ENCODE measurements around the gene CCDC142. TPM values are rescaled to one million over a fixed set of nuclear protein-coding genes. Genes with fewer than 3 reads are reported as not detected.
"Not testable (repeated sequence)": the region's sequence is repeated elsewhere in the genome, so short reads cannot be mapped to it uniquely, and the experiment has no call there.

The CCDC142 gene
- polyA plus RNA-seq, 1 donor: 21.3 TPM

- Histone ChIP-seq H3K27me3 (ENCODE audit: control insufficient read depth, insufficient read depth, low read length) (peaks cover 52% of the 10 kb centered on the region), H3K36me3 (ENCODE audit: control insufficient read depth, insufficient read depth, low read length) (peaks cover 19% of the 10 kb centered on the region), H3K9me3 (ENCODE audit: control insufficient read depth, low read depth, low read length) (peaks cover 7% of the 10 kb centered on the region), H3K4me1 (ENCODE audit: control insufficient read depth, insufficient read depth, low read length) (peaks cover 37% of the 10 kb centered on the region), H3K4me3 (ENCODE audit: low read length) (peak overlapping the region; percentile 74), H3K27ac (ENCODE audit: low read length) (peak overlapping the region; percentile 97)
- peak in 1 of 2 donors; percentile 72 for DNase-seq
- no CpG with 5 or more reads among the region's 61 CpGs for WGBS (ENCODE audit: insufficient coverage, low lambda C conversion rate)
These were observed 15.1 kb upstream of the CCDC142 start for GRCh38 chr2:74497777-74498499.

GRCh38 chr2:74496997-74497776 lies 14.4 kb upstream of the CCDC142 start:
- Histone ChIP-seq H3K36me3 (ENCODE audit: control insufficient read depth, insufficient read depth, low read length) (peaks cover 27% of the 10 kb centered on the region), H3K9me3 (ENCODE audit: control insufficient read depth, low read depth, low read length) (peaks cover 6% of the 10 kb centered on the region), H3K4me1 (ENCODE audit: control insufficient read depth, insufficient read depth, low read length) (peaks cover 45% of the 10 kb centered on the region), H3K27me3 (ENCODE audit: control insufficient read depth, insufficient read depth, low read length) (peaks cover 44% of the 10 kb centered on the region), H3K27ac (ENCODE audit: low read length) (peak overlapping the region; percentile 97), H3K4me3 (ENCODE audit: low read length) (peak overlapping the region; percentile 74)
- no CpG with 5 or more reads among the region's 19 CpGs for WGBS (ENCODE audit: insufficient coverage, low lambda C conversion rate)
- peak in 1 of 2 donors; percentile 73 for DNase-seq

GRCh38 chr2:74495440-74495839 lies 12.6 kb upstream of the CCDC142 start:
- Histone ChIP-seq H3K4me1 (ENCODE audit: control insufficient read depth, insufficient read depth, low read length) (peaks cover 58% of the 10 kb centered on the region), H3K4me3 (ENCODE audit: low read length) (no peak overlapping the region), H3K27ac (ENCODE audit: low read length) (no peak overlapping the region), H3K27me3 (ENCODE audit: control insufficient read depth, insufficient read depth, low read length) (peaks cover 33% of the 10 kb centered on the region), H3K9me3 (ENCODE audit: control insufficient read depth, low read depth, low read length) (peaks cover 6% of the 10 kb centered on the region), H3K36me3 (ENCODE audit: control insufficient read depth, insufficient read depth, low read length) (peaks cover 43% of the 10 kb centered on the region)
- no CpG with 5 or more reads among the region's 1 CpG for WGBS (ENCODE audit: insufficient coverage, low lambda C conversion rate)
- no peak for DNase-seq

- Histone ChIP-seq H3K27ac (ENCODE audit: low read length) (no peak overlapping the region), H3K4me1 (ENCODE audit: control insufficient read depth, insufficient read depth, low read length) (peaks cover 73% of the 10 kb centered on the region), H3K4me3 (ENCODE audit: low read length) (no peak overlapping the region), H3K36me3 (ENCODE audit: control insufficient read depth, insufficient read depth, low read length) (peaks cover 49% of the 10 kb centered on the region), H3K9me3 (ENCODE audit: control insufficient read depth, low read depth, low read length) (peaks cover 4% of the 10 kb centered on the region), H3K27me3 (ENCODE audit: control insufficient read depth, insufficient read depth, low read length) (peaks cover 14% of the 10 kb centered on the region)
- DNase-seq: no peak
- no CpG with 5 or more reads among the region's 3 CpGs for WGBS (ENCODE audit: insufficient coverage, low lambda C conversion rate)
These were observed 10.7 kb upstream of the CCDC142 start for GRCh38 chr2:74493546-74493945.

- no peaks in the 10 kb centered on the region for H3K27me3 ChIP-seq (ENCODE audit: control insufficient read depth, insufficient read depth, low read length)
- no peak overlapping the region for H3K4me3 ChIP-seq (ENCODE audit: low read length)
- peaks cover 55% of the 10 kb centered on the region for H3K36me3 ChIP-seq (ENCODE audit: control insufficient read depth, insufficient read depth, low read length)
- no peaks in the 10 kb centered on the region for H3K9me3 ChIP-seq (ENCODE audit: control insufficient read depth, low read depth, low read length)
- H3K4me1 ChIP-seq (ENCODE audit: control insufficient read depth, insufficient read depth, low read length): peaks cover 68% of the 10 kb centered on the region
- DNase-seq: peak in 1 of 2 donors; percentile 81
- WGBS (ENCODE audit: insufficient coverage, low lambda C conversion rate): no CpG with 5 or more reads among the region's 12 CpGs
- peak overlapping the region; percentile 88 for H3K27ac ChIP-seq (ENCODE audit: low read length)
These were observed 9.1 kb upstream of the CCDC142 start for GRCh38 chr2:74491648-74492544.

- no peaks in the 10 kb centered on the region for H3K27me3 ChIP-seq (ENCODE audit: control insufficient read depth, insufficient read depth, low read length)
- peaks cover 55% of the 10 kb centered on the region for H3K4me1 ChIP-seq (ENCODE audit: control insufficient read depth, insufficient read depth, low read length)
- H3K36me3 ChIP-seq (ENCODE audit: control insufficient read depth, insufficient read depth, low read length): peaks cover 61% of the 10 kb centered on the region
- no CpG with 5 or more reads among the region's 9 CpGs for WGBS (ENCODE audit: insufficient coverage, low lambda C conversion rate)
- H3K4me3 ChIP-seq (ENCODE audit: low read length): no peak overlapping the region
- DNase-seq: no peak
- peak overlapping the region; percentile 88 for H3K27ac ChIP-seq (ENCODE audit: low read length)
- H3K9me3 ChIP-seq (ENCODE audit: control insufficient read depth, low read depth, low read length): no peaks in the 10 kb centered on the region
These were observed 7.1 kb upstream of the CCDC142 start for GRCh38 chr2:74489906-74490305.

GRCh38 chr2:74488643-74489481 lies 6.1 kb upstream of the CCDC142 start:
- Histone ChIP-seq H3K27me3 (ENCODE audit: control insufficient read depth, insufficient read depth, low read length) (no peaks in the 10 kb centered on the region), H3K36me3 (ENCODE audit: control insufficient read depth, insufficient read depth, low read length) (peaks cover 56% of the 10 kb centered on the region), H3K27ac (ENCODE audit: low read length) (peak overlapping the region; percentile 88), H3K9me3 (ENCODE audit: control insufficient read depth, low read depth, low read length) (no peaks in the 10 kb centered on the region), H3K4me1 (ENCODE audit: control insufficient read depth, insufficient read depth, low read length) (peaks cover 55% of the 10 kb centered on the region), H3K4me3 (ENCODE audit: low read length) (no peak overlapping the region)
- DNase-seq: peak; percentile 91 to 97
- WGBS (ENCODE audit: insufficient coverage, low lambda C conversion rate): no CpG with 5 or more reads among the region's 9 CpGs

- DNase-seq: no peak
- Histone ChIP-seq H3K9me3 (ENCODE audit: control insufficient read depth, low read depth, low read length) (no peaks in the 10 kb centered on the region), H3K4me3 (ENCODE audit: low read length) (no peak overlapping the region), H3K36me3 (ENCODE audit: control insufficient read depth, insufficient read depth, low read length) (peaks cover 30% of the 10 kb centered on the region), H3K4me1 (ENCODE audit: control insufficient read depth, insufficient read depth, low read length) (peaks cover 41% of the 10 kb centered on the region), H3K27ac (ENCODE audit: low read length) (no peak overlapping the region), H3K27me3 (ENCODE audit: control insufficient read depth, insufficient read depth, low read length) (no peaks in the 10 kb centered on the region)
- WGBS (ENCODE audit: insufficient coverage, low lambda C conversion rate): no CpG with 5 or more reads among the region's 2 CpGs
These were observed 3.3 kb upstream of the CCDC142 start for GRCh38 chr2:74486141-74486540.

GRCh38 chr2:74483675-74484164 lies 922 bp upstream of the CCDC142 start:
- no CpG with 5 or more reads among the region's 19 CpGs for WGBS (ENCODE audit: insufficient coverage, low lambda C conversion rate)
- Histone ChIP-seq H3K36me3 (ENCODE audit: control insufficient read depth, insufficient read depth, low read length) (peaks cover 27% of the 10 kb centered on the region), H3K4me3 (ENCODE audit: low read length) (peak overlapping the region; percentile 85), H3K27ac (ENCODE audit: low read length) (peak overlapping the region; percentile 89), H3K4me1 (ENCODE audit: control insufficient read depth, insufficient read depth, low read length) (peaks cover 27% of the 10 kb centered on the region)
- not testable (repeated sequence) for DNase-seq; H3K9me3 ChIP-seq (ENCODE audit: control insufficient read depth, low read depth, low read length); H3K27me3 ChIP-seq (ENCODE audit: control insufficient read depth, insufficient read depth, low read length)
